ENCODE measurements around the gene PLEK2.

- TF ChIP-seq POLR2A (IDR thresholded peaks at IDR 0.05) = no peak
- TF ChIP-seq, protein P1, sequence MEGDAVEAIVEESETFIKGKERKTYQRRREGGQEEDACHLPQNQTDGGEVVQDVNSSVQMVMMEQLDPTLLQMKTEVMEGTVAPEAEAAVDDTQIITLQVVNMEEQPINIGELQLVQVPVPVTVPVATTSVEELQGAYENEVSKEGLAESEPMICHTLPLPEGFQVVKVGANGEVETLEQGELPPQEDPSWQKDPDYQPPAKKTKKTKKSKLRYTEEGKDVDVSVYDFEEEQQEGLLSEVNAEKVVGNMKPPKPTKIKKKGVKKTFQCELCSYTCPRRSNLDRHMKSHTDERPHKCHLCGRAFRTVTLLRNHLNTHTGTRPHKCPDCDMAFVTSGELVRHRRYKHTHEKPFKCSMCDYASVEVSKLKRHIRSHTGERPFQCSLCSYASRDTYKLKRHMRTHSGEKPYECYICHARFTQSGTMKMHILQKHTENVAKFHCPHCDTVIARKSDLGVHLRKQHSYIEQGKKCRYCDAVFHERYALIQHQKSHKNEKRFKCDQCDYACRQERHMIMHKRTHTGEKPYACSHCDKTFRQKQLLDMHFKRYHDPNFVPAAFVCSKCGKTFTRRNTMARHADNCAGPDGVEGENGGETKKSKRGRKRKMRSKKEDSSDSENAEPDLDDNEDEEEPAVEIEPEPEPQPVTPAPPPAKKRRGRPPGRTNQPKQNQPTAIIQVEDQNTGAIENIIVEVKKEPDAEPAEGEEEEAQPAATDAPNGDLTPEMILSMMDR (IDR thresholded peaks at IDR 0.05) = no peak
- TF ChIP-seq POLR2AphosphoS5 (IDR thresholded peaks at IDR 0.05) = no peak
These were observed 16.6 kb upstream of the PLEK2 start for GRCh38 chr14:67428501-67429031.

All from suprapubic skin (tissue), 4 donors.